Cardiac fibroblast (primary cell): Measurements from ENCODE around the gene CELF2.

Experiments
- DNase-seq, 2 donors: peaks; one replicate each; pipeline versions ENCODE4 v3.0.0 to v3.0.0-alpha.2; 2010; ENCODE audit warnings: low read depth in 2 of 2
- H3K4me3 ChIP-seq, 2 donors: replicated peaks in 1 of 2; 1 replicate in 1 of 2; 2 replicates in 1 of 2; pipeline ENCODE4 v1.5.1; 2011; ENCODE audit warnings: low read depth in 2 of 2, low read length in 2 of 2, mild to moderate bottlenecking in 2 of 2, moderate library complexity in 1 of 2
- TF ChIP-seq, protein P1 (sequence below): IDR thresholded peaks from one replicate; pipeline ENCODE4 v1.5.1; 2011; ENCODE audit warnings: low read depth, mild to moderate bottlenecking, low read length, inconsistent platforms

CELF2 gene

DNA sequence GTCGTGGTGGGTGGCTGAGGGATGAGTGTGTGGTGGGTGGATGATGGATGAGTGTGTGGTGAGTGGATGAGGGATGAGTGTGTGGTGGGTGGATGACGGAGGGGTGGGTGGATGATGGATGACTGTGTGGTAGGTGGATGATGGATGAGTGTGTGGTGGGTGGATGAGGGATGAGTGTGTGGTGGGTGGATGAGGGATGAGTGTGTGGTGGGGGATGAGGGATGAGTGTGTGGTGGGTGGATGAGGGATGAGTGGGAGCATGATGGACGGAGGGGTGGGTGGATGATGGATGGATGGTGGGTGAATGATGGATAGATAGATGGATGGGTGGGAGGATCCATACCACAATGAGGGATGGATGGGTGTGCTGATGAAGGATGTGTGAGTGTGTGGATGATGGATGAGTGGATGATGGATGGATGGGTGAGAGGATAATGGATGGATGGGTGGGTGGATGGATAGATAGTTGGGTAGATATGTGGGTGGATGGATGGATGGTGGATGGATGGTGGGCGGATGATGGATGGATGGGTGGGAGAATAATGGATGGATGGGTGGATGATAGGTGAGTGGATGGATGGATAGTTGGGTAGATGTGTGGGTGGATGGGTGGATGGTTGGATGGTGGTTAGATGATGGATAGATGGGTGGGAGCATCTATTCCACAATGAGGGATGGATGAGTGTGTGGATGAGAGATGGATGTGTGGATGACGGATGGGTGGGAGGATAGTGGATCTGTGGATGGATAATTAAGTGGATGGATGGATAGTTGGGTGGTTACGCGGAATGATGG is 266.8 kb downstream of the CELF2 start:
- no peak overlapping the region for H3K4me3 ChIP-seq
- DNase-seq = no peak
- TF ChIP-seq, protein P1, sequence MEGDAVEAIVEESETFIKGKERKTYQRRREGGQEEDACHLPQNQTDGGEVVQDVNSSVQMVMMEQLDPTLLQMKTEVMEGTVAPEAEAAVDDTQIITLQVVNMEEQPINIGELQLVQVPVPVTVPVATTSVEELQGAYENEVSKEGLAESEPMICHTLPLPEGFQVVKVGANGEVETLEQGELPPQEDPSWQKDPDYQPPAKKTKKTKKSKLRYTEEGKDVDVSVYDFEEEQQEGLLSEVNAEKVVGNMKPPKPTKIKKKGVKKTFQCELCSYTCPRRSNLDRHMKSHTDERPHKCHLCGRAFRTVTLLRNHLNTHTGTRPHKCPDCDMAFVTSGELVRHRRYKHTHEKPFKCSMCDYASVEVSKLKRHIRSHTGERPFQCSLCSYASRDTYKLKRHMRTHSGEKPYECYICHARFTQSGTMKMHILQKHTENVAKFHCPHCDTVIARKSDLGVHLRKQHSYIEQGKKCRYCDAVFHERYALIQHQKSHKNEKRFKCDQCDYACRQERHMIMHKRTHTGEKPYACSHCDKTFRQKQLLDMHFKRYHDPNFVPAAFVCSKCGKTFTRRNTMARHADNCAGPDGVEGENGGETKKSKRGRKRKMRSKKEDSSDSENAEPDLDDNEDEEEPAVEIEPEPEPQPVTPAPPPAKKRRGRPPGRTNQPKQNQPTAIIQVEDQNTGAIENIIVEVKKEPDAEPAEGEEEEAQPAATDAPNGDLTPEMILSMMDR = no peak

DNA sequence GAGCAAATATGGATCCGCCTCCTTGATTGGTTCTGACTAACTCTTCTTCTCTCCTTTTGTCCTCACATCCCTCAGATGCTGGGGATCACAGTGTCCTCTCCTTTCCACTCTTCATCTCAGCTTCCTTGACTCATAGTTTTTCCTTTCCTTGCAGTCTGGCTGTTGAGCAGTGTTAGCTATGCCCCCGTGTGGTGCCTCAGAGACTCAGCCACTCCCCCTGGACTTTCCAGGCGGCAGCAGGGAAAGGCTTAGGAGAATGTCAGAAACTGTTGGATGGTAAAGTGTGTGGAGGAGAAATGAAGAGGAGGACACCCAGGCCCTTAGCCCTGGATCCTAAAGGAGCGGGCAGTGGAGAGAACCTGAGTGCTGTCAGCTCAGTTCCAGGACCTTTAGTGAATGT is 267.5 kb downstream of the CELF2 start:
- H3K4me3 ChIP-seq = no peak overlapping the region
- TF ChIP-seq, protein P1 = no peak
- DNase-seq = peak in 1 of 2 donors; percentile 3

DNA sequence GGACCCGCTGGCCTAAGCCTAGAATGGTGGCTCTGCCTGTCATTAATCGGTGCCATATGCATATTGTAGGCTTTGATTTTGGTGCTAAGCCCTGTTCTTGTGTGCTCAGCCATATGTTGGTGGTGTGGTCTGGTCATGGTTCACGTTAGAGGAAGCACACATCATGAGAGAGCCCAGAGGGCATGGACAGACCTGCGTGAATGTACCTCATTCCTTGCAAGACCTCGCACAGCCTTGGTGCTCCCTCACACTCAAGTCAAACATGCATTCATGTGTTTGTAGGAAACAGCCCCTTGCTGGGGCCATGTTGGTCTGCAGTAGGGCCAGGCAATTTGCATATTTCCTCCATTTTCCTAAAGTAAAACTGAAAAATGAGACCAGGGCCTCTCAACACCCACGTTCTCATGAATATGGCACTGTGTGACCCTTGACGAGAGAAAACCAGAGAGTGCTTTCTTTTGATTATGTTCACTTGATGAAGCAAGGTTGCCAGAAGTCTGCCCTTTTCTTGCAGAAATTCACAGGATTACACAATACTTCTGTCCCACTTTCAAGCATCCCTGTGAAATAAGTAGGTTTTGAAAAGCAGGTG is 268.7 kb downstream of the CELF2 start:
- no peak for DNase-seq
- TF ChIP-seq, protein P1 = no peak
- H3K4me3 ChIP-seq = no peak overlapping the region

DNA sequence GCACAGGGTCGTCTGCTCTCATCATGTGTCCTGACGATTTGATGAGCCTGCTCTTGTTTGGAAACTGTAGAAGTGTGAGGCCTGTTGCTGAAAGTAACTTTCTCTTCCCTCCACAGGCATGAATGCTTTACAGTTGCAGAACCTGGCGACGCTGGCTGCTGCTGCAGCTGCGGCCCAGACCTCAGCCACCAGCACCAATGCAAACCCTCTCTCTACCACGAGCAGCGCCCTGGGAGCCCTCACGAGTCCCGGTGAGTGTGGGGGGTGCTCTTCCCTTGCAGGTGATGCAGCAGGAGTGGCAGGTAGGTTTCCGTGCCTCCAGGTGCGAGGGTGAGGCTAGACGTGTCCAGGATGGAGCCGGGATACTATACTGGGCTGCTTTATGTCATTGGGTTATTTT is 270.6 kb downstream of the CELF2 start:
- TF ChIP-seq, protein P1 = no peak
- H3K4me3 ChIP-seq = no peak overlapping the region
- DNase-seq = no peak

DNA sequence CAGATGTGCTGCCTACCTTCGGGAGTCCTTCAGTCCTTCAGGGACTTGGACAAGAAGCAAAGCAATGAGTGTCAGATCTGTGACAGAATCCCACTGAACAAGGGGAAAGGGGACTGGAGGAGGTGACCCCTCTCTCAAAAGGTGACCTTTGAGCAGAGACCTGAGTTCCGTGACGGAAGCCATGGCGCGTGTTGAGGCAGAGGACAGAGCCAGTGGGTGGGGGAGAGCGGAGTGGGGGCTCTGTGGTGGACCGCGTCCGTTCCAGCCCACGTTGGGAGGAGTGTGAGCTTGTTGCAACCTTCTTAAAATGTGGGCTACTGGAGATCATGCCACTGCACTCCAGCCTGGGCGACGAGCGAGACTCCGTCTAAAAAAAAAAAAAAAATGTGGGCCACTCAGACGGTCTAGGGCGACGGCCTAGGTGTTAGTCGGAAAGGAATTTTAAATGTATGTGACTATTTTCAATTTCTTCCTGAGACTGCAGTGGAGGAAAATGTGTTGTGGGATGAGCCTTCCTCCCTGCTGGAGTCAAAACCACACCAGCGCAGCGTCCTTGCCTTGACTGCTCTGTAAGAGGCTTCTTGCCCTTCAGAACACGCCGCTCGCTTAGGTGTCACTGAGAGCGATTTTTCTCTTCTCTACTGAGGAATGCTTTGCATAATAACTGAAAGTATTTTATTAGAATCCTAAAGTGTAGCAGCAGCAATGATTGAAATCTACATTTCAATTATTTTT is 272.7 kb downstream of the CELF2 start:
- H3K4me3 ChIP-seq = no peak overlapping the region
- TF ChIP-seq, protein P1 = no peak
- DNase-seq = no peak

DNA sequence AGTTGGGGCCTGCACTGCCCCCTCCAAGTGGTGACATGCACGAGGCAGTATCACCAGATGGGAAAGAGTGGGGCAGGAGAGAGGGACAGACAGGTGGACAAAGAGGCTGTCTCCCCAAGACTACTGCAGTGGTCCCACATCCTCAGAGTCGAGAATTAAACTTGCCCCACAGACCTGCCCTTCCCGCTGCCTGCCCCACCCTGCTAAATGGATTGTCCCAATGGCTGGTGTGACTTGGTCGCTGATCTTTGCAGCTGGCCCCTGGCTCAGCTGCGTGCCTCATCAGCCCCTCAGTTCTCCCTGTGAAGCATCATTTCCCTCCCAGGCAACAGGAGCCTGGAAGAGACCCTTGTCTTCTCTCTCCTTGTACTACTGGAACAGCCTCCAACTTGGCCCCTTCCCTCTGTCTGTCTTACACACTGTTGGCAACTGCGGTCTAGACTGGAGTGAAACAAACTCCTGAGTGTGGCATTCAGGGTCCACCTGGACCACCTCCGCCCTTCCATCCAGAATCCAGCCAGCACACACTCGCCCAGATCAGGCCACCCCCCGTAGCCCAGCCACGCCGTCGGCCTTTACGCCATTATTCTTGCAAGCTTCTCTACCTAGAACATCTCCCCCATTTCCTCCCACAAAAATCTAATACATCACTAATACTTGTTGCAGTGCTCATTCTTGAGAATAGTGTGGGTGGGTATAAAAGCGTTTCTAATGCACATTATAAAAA is 275.1 kb downstream of the CELF2 start:
- no peak overlapping the region for H3K4me3 ChIP-seq
- TF ChIP-seq, protein P1 = no peak
- DNase-seq = no peak
